Measurements from ENCODE around the gene R3HDML. TPM values are rescaled to one million over a fixed set of nuclear protein-coding genes. Genes with fewer than 3 reads are reported as not detected.

R3HDML gene
- polyA plus RNA-seq, 3 donors, result not detected

DNA sequence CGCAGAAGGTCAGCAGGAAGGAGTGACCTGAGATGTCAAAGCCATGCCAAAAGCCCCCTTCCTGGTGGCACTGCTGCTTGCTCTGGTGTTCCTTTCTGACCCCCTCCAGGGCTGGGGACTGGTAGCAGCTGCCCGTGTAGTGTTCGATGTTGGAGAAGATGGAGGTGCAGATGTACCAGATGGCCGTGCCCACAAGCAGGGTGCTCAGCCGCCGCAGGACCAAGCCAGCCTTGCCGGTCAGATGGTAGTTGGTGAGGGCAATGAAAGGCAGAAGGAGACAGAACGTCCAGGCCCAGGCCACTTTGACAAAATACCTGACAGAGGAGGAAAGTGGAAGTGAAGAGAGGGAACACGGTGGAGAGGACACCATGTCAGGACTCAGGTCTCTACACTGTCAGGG, 29.9 kb upstream of the R3HDML start:
- Mint-ChIP-seq H3K4me3 (no peak overlapping the region), H3K27ac (no peak overlapping the region), H3K27me3 (ENCODE audit: low read depth in 3 of 3) (peaks cover 2 to 8% (median 5%) of the 10 kb centered on the region in 3 donors), H3K9me3 (no peaks in the 10 kb centered on the region), H3K4me1 (peaks cover 16% of the 10 kb centered on the region), H3K36me3 (peaks cover 3 to 9% of the 10 kb centered on the region in 2 donors)
- H3K79me2 ChIP-seq (ENCODE audit: insufficient read depth, low read length), result peaks cover 8% of the 10 kb centered on the region
- intact Hi-C loops (cut with micrococcal nuclease), result loop anchor here in 1 of 2 donors (10.0 kb wide), 1 partner anchor 842 kb away; no protein-coding TSS in a partner anchor
- H3K4me1 ChIP-seq (ENCODE audit: control insufficient read depth in 1 of 2, insufficient read depth in 2 of 2, low read length in 2 of 2), result peaks cover 16 to 23% of the 10 kb centered on the region in 2 donors
- H3K4me3 ChIP-seq (replicated peaks in 1 of 3; ENCODE audit: low read depth in 2 of 3, low read length in 3 of 3), result no peak overlapping the region
- no peaks in the 10 kb centered on the region for H4K20me1 ChIP-seq (ENCODE audit: insufficient read depth, low read length)
- no peaks in the 10 kb centered on the region for H3K9me3 ChIP-seq (replicated peaks in 1 of 2; ENCODE audit: control insufficient read depth in 1 of 2, insufficient read depth in 1 of 2, low read length in 2 of 2)
- H3K27me3 ChIP-seq (ENCODE audit: control insufficient read depth in 2 of 2, insufficient read depth in 2 of 2, low read length in 2 of 2), result peaks cover 0 to 5% of the 10 kb centered on the region in 2 donors
- 100% methylated on average over 8 of the region's 9 CpGs for WGBS (ENCODE audit: insufficient coverage)
- no peaks in the 10 kb centered on the region for H3K36me3 ChIP-seq (replicated peaks in 1 of 2; ENCODE audit: control insufficient read depth in 1 of 2, insufficient read depth in 2 of 2, low read length in 2 of 2)
- no peak overlapping the region for H3K9ac ChIP-seq (ENCODE audit: insufficient read depth, low read length, poor library complexity, severe bottlenecking)
- DNase-seq, result no peak
- no peak overlapping the region for H3K27ac ChIP-seq (ENCODE audit: low read depth in 1 of 2, low read length in 2 of 2)
- H3K4me2 ChIP-seq (replicated peaks; ENCODE audit: extremely low read depth, low read length, poor library complexity, severe bottlenecking), result no peak overlapping the region
- TF ChIP-seq, protein P1, sequence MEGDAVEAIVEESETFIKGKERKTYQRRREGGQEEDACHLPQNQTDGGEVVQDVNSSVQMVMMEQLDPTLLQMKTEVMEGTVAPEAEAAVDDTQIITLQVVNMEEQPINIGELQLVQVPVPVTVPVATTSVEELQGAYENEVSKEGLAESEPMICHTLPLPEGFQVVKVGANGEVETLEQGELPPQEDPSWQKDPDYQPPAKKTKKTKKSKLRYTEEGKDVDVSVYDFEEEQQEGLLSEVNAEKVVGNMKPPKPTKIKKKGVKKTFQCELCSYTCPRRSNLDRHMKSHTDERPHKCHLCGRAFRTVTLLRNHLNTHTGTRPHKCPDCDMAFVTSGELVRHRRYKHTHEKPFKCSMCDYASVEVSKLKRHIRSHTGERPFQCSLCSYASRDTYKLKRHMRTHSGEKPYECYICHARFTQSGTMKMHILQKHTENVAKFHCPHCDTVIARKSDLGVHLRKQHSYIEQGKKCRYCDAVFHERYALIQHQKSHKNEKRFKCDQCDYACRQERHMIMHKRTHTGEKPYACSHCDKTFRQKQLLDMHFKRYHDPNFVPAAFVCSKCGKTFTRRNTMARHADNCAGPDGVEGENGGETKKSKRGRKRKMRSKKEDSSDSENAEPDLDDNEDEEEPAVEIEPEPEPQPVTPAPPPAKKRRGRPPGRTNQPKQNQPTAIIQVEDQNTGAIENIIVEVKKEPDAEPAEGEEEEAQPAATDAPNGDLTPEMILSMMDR (IDR thresholded peaks at IDR 0.05), result no peak
- H2AFZ ChIP-seq (ENCODE audit: insufficient read depth, low read depth, low read length, poor library complexity, severe bottlenecking), result no peak overlapping the region

DNA sequence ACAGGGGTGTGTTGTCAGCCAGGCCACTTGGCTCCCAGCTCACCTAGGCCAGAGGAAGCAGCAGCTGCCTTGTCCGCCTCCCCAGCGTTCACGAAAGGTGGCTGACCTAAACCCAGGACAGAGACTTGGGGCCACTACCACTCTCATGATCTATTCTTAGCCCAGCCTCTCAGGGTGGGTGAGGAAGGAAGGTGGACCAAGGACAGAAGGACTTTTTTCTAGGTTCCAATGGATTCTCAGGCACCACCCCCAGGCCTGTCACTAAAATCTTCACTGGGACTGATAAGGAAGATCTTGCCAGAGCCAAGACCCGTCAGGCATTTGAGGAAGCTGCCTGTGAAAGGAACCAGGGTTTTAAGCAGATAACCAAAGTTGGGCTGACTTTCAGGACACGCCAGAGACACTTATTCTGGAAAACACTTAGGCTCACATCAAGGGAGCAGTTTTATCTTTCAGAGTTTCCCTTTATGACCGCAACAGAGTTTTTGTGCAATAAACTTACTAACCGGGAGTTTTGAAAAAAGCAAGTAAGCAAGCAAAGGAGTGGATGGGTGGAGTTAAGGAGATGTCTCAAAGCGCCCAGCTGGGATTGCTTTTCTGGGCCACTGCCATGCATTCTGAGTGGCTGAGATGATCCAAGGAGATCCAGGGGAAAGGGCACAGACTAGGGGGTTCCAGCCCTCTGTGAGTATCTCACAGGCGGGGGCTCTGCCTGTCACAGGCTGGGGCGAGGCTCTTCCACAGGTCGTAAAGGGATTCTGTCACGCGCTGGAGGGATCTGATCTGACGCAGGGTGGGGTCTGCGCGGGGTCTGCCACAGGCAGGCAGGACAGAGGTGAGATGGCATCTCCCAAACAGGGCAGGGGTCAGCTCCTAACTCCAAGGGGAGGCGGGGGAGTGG, 26.8 kb upstream of the R3HDML start:
- Histone ChIP-seq H3K4me2 (replicated peaks; ENCODE audit: extremely low read depth, low read length, poor library complexity, severe bottlenecking) (peak overlapping the region; percentile 81), H3K27me3 (ENCODE audit: control insufficient read depth in 2 of 2, insufficient read depth in 2 of 2, low read length in 2 of 2) (peaks cover 0 to 7% of the 10 kb centered on the region in 2 donors), H3K9ac (ENCODE audit: insufficient read depth, low read length, poor library complexity, severe bottlenecking) (peak overlapping the region; percentile 75), H3K9me3 (replicated peaks in 1 of 2; ENCODE audit: control insufficient read depth in 1 of 2, insufficient read depth in 1 of 2, low read length in 2 of 2) (no peaks in the 10 kb centered on the region), H2AFZ (ENCODE audit: insufficient read depth, low read depth, low read length, poor library complexity, severe bottlenecking) (peak overlapping the region; percentile 93), H3K36me3 (replicated peaks in 1 of 2; ENCODE audit: control insufficient read depth in 1 of 2, insufficient read depth in 2 of 2, low read length in 2 of 2) (no peaks in the 10 kb centered on the region), H4K20me1 (ENCODE audit: insufficient read depth, low read length) (no peaks in the 10 kb centered on the region), H3K4me3 (replicated peaks in 1 of 3; ENCODE audit: low read depth in 2 of 3, low read length in 3 of 3) (peak overlapping the region; percentile 61 to 89 (median 82)), H3K27ac (ENCODE audit: low read depth in 1 of 2, low read length in 2 of 2) (peak overlapping the region in 1 of 2 donors; percentile 73), H3K4me1 (ENCODE audit: control insufficient read depth in 1 of 2, insufficient read depth in 2 of 2, low read length in 2 of 2) (peaks cover 16 to 23% of the 10 kb centered on the region in 2 donors), H3K79me2 (ENCODE audit: insufficient read depth, low read length) (peaks cover 8% of the 10 kb centered on the region)
- Mint-ChIP-seq H3K9me3 (no peaks in the 10 kb centered on the region), H3K4me3 (peak overlapping the region; percentile 83 to 91), H3K4me1 (peaks cover 16% of the 10 kb centered on the region), H3K27ac (peak overlapping the region in 6 of 7 donors; percentile 66 to 85 (median 74)), H3K27me3 (ENCODE audit: low read depth in 3 of 3) (peaks cover 5 to 14% (median 8%) of the 10 kb centered on the region in 3 donors), H3K36me3 (peaks cover 3 to 7% of the 10 kb centered on the region in 2 donors)
- WGBS (ENCODE audit: insufficient coverage), result 9% methylated on average over 8 of the region's 17 CpGs
- TF ChIP-seq, protein P1 (IDR thresholded peaks at IDR 0.05), result no peak
- intact Hi-C loops (cut with micrococcal nuclease), result loop anchor here (2.0 to 10.0 kb wide), 3 partner anchors 93 to 845 kb away; partner anchors contain the start of gene OSER1 (in 1 of the 2)
- peak; percentile 12 to 28 (median 22) for DNase-seq
